GM19238 (cell line): ENCODE measurements around the gene MIPOL1.
"Not testable (repeated sequence)": the region's sequence is repeated elsewhere in the genome, so short reads cannot be mapped to it uniquely, and the experiment has no call there.

ENCODE experiments used
- DNase-seq: peaks from one replicate; pipeline ENCODE4 v3.0.0; 2011; ENCODE audit warnings: low spot score; ENCODE audit not compliant: insufficient read length

The MIPOL1 gene

GRCh38 chr14:37512173-37512572 is 314.4 kb downstream of the MIPOL1 start:
- DNase-seq, result no peak

- DNase-seq, result no peak
Measured at GRCh38 chr14:37515771-37516170, 318.0 kb downstream of the MIPOL1 start.

GRCh38 chr14:37526994-37527393 is 329.3 kb downstream of the MIPOL1 start:
- no peak for DNase-seq

GRCh38 chr14:37539992-37540391 is 342.3 kb downstream of the MIPOL1 start:
- DNase-seq, result no peak

GRCh38 chr14:37544407-37544806 is 346.7 kb downstream of the MIPOL1 start:
- DNase-seq, result no peak

- DNase-seq, result no peak
Measured at GRCh38 chr14:37545174-37545573, 347.4 kb downstream of the MIPOL1 start.

- DNase-seq, result no peak
Measured at GRCh38 chr14:37546621-37547447, 349.1 kb downstream of the MIPOL1 start.

- no peak for DNase-seq
Measured at GRCh38 chr14:37550511-37550910, 352.8 kb downstream of the MIPOL1 start.

GRCh38 chr14:37551119-37551518 is 353.4 kb downstream of the MIPOL1 start:
- no peak for DNase-seq

- DNase-seq, result no peak
Measured at GRCh38 chr14:37553935-37554550, 356.3 kb downstream of the MIPOL1 start.

GRCh38 chr14:37555596-37555995 is 357.9 kb downstream of the MIPOL1 start:
- DNase-seq, result not testable (repeated sequence)

GRCh38 chr14:37558740-37559139 is 361.0 kb downstream of the MIPOL1 start:
- no peak for DNase-seq

- no peak for DNase-seq
Measured at GRCh38 chr14:37559386-37559785, 361.6 kb downstream of the MIPOL1 start.

- DNase-seq, result no peak
Measured at GRCh38 chr14:37563189-37563588, 365.5 kb downstream of the MIPOL1 start.

GRCh38 chr14:37565550-37565949 is 367.8 kb downstream of the MIPOL1 start:
- DNase-seq, result no peak

- no peak for DNase-seq
Measured at GRCh38 chr14:37566811-37567371, 369.2 kb downstream of the MIPOL1 start.

- no peak for DNase-seq
Measured at GRCh38 chr14:37569729-37570128, 372.0 kb downstream of the MIPOL1 start.

GRCh38 chr14:37571391-37571790 is 373.7 kb downstream of the MIPOL1 start:
- no peak for DNase-seq

- DNase-seq, result no peak
Measured at GRCh38 chr14:37573356-37573755, 375.6 kb downstream of the MIPOL1 start.

- DNase-seq, result no peak
Measured at GRCh38 chr14:37579274-37579673, 381.5 kb downstream of the MIPOL1 start.

GRCh38 chr14:37580146-37580545 is 382.4 kb downstream of the MIPOL1 start:
- no peak for DNase-seq

GRCh38 chr14:37583358-37584210 is 385.8 kb downstream of the MIPOL1 start:
- DNase-seq, result no peak
